ENCODE results near the gene PGLYRP4.

The PGLYRP4 gene, protein sequence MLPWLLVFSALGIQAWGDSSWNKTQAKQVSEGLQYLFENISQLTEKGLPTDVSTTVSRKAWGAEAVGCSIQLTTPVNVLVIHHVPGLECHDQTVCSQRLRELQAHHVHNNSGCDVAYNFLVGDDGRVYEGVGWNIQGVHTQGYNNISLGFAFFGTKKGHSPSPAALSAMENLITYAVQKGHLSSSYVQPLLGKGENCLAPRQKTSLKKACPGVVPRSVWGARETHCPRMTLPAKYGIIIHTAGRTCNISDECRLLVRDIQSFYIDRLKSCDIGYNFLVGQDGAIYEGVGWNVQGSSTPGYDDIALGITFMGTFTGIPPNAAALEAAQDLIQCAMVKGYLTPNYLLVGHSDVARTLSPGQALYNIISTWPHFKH

DNA sequence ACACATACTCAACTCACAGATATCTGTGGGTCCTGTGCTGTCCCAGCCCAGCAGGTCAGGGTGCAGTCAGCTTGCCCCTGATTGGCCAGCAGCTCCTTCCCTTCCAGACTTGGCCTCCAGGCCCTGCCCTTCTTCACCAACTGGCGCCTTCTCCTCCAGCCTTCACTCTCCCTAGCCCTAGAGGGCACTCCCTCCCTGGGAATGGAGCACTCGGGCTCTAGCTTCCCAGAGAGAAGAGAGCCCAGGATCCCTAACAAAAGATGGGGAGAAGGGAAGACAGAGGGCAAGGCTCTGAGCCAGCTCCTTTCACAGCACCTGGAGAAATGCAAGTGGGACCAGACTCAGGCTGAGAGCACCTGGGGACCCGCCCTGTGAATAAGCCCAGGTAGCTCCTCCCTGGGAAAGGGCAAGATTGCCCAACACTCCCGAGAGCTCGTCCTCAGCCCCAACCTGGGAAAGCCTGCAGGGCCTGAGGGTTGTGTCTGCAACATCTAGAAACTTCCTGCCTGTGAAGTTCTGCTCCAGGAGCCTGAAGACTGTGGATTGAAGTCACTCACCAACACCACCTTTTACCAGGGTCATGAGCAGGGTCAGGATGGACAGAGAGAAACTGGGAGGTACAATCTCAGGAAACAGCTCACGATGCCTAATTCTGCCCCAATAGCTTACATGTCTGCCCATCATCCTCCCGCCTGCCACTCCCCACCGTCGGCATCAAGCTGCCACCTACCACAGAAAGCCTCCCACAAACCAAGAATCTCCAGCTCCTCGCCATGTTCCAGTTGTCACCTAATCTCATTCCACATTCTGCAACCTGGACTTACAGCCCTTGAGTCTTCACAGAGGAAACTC lies at the start of gene PGLYRP4:
Gene PGLYRP4 (minus strand): TSS at position 331 of the 852 bp plus-strand sequence. CDS start 909 bp downstream, outside the sequence.
- in situ Hi-C loops (cut with MboI; ENCODE audit: low sequenced_read_pairs) = no loop called here
- Histone ChIP-seq H3K36me3 (replicated peaks) (no peaks in the 10 kb centered on the region), H3K4me3 (no peak within 1 kb of the TSS), H3K4me1 (no peaks in the 10 kb centered on the region), H3K27me3 (ENCODE audit: low read depth) (peaks cover 15% of the 10 kb centered on the region), H3K9me3 (no peaks in the 10 kb centered on the region)
- no peak for DNase-seq (ENCODE audit: low spot score in 2 of 2)

DNA sequence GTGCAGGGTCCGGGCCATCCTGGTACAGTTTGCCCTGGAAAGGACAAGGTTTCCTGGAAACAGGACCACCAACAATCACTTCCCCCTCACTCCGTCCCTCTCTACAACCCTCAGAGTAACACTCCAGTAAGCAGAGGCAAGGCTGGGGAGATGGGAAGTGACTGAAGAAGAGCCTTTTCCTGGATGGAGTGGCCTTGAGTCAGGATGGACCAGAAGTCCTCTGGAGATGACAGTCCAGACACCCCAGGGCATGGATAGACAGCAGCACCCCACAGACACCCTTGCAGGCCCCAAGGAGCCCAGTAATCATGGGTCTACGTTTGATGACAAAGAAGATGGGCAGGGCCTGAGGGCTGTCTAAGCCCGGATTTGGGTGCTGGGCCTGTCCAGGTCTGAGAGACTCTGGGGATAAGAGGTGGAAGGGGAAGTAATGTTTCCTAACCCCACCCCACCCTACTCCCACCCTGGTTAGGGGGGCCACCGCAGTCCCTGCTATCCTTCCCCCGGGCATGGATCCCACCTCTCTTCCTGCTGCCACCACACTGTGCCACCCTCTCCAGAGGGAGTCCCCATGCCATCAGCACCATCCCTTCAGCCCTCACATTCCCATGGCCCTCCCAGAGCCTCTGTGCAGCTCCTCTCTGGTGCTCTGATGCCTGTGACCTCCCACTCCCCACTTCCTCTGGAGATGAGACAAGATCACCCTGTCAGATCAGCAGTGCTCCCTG lies 49.4 kb upstream of the PGLYRP4 start:
- Histone ChIP-seq H3K4me1 (no peaks in the 10 kb centered on the region), H3K36me3 (replicated peaks) (no peaks in the 10 kb centered on the region), H3K9me3 (no peaks in the 10 kb centered on the region), H3K27me3 (ENCODE audit: low read depth) (peaks cover 11% of the 10 kb centered on the region; the same call in 1 of the 2 replicates), H3K4me3 (no peak overlapping the region)
- DNase-seq (ENCODE audit: low spot score in 2 of 2) = no peak
- in situ Hi-C loops (cut with MboI; ENCODE audit: low sequenced_read_pairs) = no loop called here

DNA sequence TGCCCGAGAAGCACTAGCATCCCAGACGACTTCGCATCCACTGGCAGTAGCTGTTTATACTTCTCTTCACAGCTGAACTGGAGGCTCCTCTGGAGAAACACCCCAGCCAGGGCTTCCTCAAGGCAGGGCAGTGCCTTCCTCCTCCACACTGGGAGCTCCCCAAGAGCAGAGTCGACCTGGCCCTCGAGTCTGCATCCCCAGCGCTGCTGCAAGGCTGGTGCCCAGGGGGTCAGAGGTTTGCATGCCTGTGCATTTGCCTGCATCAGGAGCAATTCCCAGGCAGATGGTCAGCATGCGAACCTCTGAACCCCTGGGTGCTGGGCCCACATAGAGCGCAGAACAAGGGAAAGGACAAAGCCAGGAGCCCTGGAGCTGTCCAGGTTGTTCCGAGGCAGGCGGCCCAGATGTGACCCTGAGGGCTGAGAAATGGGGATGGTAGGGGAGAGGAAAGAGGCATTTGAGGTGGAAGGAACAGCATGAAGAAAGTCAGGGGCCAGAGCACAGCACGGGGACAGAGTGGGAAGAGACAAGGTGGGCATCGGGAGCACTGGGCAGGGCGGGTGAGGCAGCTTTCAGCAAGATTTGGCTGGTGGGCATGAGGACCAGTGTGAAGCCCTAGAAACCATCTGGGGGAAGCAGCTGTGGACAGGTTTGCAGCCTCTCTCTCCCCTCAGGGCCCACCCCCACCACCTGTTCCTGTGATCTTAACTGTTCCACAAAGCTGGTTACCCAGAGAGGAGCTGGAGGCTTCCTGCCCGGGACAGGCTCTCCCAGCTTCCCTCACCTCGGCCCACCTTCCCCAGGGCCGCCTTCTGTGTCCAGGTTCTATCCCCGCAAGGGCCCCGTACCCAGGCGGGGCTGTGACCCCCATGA lies 48.6 kb upstream of the PGLYRP4 start:
- Histone ChIP-seq H3K9me3 (no peaks in the 10 kb centered on the region), H3K36me3 (replicated peaks) (no peaks in the 10 kb centered on the region), H3K4me1 (no peaks in the 10 kb centered on the region), H3K27me3 (ENCODE audit: low read depth) (peaks cover 11% of the 10 kb centered on the region; the same call in 1 of the 2 replicates), H3K4me3 (no peak overlapping the region)
- in situ Hi-C loops (cut with MboI; ENCODE audit: low sequenced_read_pairs) = no loop called here
- no peak for DNase-seq (ENCODE audit: low spot score in 2 of 2)

DNA sequence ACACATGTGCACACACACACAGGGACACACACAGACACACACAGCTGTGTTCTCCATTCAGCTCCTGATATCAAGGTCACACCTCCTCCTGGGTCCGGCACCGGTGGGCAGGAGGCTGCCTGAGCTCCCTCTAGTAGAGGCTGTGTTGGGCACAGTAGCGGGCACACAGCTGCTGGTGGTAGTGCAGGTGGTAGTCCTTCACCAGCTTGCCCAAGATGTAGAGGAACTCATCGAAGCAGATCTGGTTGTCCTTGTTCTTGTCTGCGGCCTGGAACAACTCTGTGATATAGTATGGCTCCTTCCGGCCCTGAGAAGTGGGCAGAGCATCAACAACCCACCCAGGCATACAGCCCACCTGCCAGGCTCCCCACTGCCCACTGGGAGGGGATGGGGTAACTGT lies 47.8 kb upstream of the PGLYRP4 start:
- Histone ChIP-seq H3K36me3 (replicated peaks) (no peaks in the 10 kb centered on the region), H3K9me3 (no peaks in the 10 kb centered on the region), H3K4me3 (no peak overlapping the region), H3K4me1 (no peaks in the 10 kb centered on the region), H3K27me3 (ENCODE audit: low read depth) (peaks cover 5% of the 10 kb centered on the region; the same call in 1 of the 2 replicates)
- DNase-seq (ENCODE audit: low spot score in 2 of 2) = no peak
- in situ Hi-C loops (cut with MboI; ENCODE audit: low sequenced_read_pairs) = no loop called here

DNA sequence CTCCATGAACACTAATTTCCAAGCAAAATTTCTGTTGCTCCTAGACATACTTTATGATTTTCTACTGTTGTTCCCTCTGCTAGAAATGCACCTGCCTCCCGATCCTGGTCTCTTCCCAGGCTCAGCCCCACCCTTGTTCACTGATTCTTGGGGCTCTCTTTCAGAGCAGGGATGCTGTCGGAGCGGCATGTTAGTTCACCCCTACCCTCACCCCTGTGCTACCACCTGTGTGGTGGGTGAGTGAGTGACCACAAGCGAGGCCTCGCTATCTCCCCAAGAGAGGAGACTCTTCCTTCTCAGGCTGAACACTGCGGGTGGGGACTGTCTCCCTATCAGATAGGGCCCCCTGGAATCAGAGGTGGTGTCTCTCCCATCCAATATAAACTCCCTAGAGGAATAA lies 47.1 kb upstream of the PGLYRP4 start:
- Histone ChIP-seq H3K9me3 (no peaks in the 10 kb centered on the region), H3K4me3 (no peak overlapping the region), H3K4me1 (no peaks in the 10 kb centered on the region), H3K27me3 (ENCODE audit: low read depth) (peaks cover 5% of the 10 kb centered on the region; the same call in 1 of the 2 replicates), H3K36me3 (replicated peaks) (no peaks in the 10 kb centered on the region)
- no peak for DNase-seq (ENCODE audit: low spot score in 2 of 2)
- in situ Hi-C loops (cut with MboI; ENCODE audit: low sequenced_read_pairs) = no loop called here

DNA sequence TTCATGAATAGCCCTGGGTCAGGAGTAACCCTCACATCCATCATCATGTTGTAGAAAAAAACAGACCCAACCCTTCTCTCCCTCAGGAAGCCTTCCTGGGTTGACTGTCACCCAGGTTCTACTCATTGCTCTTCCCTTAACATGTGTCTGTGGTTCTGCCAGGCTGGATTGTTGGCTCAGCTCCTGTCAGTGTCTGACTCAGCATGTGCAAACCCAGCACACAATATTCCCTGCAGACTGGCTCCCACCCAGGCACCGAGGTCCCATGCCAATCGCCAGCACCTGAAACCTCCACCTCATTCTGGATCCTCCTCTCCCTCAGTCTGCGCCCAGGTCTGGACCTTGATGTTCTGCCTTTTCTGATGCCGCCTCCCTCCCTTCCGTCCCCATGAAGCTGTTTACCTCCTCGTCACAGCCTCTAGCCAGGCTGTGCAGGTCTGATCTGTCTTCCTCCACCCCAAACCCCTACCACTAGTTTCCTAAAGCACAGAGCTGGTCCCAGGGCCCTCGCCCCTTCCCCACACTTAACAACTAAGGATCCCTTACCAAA lies 46.6 kb upstream of the PGLYRP4 start:
- DNase-seq (ENCODE audit: low spot score in 2 of 2) = no peak
- in situ Hi-C loops (cut with MboI; ENCODE audit: low sequenced_read_pairs) = no loop called here
- Histone ChIP-seq H3K27me3 (ENCODE audit: low read depth) (peaks cover 5% of the 10 kb centered on the region; the same call in 1 of the 2 replicates), H3K36me3 (replicated peaks) (no peaks in the 10 kb centered on the region), H3K9me3 (no peaks in the 10 kb centered on the region), H3K4me1 (no peaks in the 10 kb centered on the region), H3K4me3 (no peak overlapping the region)

DNA sequence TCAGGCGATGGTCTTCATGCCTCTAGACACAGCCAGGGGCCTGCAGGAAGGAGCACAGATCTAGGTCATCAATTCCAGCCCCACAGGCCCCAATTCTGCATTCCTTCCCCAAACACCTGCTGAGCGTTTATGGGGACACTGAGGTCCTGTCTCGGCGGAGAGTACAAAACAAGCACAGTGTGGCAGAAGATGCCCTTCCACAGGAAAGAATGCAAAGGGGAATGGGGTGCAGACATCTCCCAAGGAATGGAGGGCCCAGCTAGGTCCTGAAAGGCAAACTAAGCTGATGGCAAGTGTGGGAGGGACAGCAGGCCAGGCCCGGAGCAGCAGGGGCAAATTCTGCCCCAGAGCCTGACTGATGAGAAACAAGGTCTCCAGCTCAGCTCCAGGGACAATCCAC lies 45.8 kb upstream of the PGLYRP4 start:
- H3K36me3 ChIP-seq (replicated peaks) = no peaks in the 10 kb centered on the region
- DNase-seq (ENCODE audit: low spot score in 2 of 2) = no peak
- H3K4me1 ChIP-seq = no peaks in the 10 kb centered on the region
- peaks cover 5% of the 10 kb centered on the region; the same call in 1 of the 2 replicates for H3K27me3 ChIP-seq (ENCODE audit: low read depth)
- H3K4me3 ChIP-seq = no peak overlapping the region
- in situ Hi-C loops (cut with MboI; ENCODE audit: low sequenced_read_pairs) = no loop called here
- no peaks in the 10 kb centered on the region for H3K9me3 ChIP-seq

DNA sequence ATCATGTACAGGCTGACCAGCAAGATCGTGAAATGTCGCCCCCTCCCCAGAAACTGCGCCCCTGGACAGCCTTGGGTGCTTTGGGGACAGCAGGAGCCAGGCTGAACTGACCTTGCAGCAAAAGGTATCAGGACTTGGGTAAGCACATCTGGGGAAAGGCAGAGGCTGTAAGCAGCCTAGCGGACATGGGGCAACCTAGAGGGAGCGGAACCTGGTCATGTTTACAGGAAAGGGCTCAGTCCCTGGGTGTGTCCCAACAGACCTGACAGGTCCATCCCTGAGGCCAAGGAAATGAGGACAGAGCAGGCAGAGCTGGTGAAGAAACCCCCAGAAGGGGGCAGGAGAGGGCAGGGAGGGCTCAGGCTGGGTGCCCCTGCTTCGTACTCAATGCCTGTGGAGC lies 45.3 kb upstream of the PGLYRP4 start:
- in situ Hi-C loops (cut with MboI; ENCODE audit: low sequenced_read_pairs) = no loop called here

DNA sequence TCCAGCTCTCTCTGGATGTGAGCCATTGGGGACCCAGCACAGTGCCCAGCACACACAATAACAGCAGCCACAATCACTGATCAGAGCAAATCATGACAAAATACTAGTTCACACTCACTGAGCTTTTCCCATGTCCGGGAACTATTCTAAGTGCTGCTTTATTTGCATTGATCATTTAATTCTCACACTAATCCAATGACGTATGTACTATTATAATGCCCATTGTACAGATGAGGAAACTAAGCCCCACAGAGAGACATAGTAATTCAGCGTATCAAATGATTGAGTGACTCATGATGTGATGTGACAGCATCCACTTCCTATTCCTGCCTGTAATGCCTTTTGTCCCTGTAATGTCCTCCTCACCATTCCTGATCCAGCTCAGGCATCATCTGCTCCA lies 44.2 kb upstream of the PGLYRP4 start:
- in situ Hi-C loops (cut with MboI; ENCODE audit: low sequenced_read_pairs) = no loop called here
- DNase-seq (ENCODE audit: low spot score in 2 of 2) = no peak
- H3K36me3 ChIP-seq (replicated peaks) = no peaks in the 10 kb centered on the region
- H3K27me3 ChIP-seq (ENCODE audit: low read depth) = peaks cover 5% of the 10 kb centered on the region; the same call in 1 of the 2 replicates
- H3K4me1 ChIP-seq = no peaks in the 10 kb centered on the region
- H3K4me3 ChIP-seq = no peak overlapping the region
- no peaks in the 10 kb centered on the region for H3K9me3 ChIP-seq

More for the DNA sequence above, 45.3 kb upstream of the PGLYRP4 start:
- H3K27me3 ChIP-seq (ENCODE audit: low read depth) = peaks cover 5% of the 10 kb centered on the region; the same call in 1 of the 2 replicates
- H3K36me3 ChIP-seq (replicated peaks) = no peaks in the 10 kb centered on the region
- DNase-seq (ENCODE audit: low spot score in 2 of 2) = no peak
- H3K4me3 ChIP-seq = no peak overlapping the region
- no peaks in the 10 kb centered on the region for H3K4me1 ChIP-seq
- no peaks in the 10 kb centered on the region for H3K9me3 ChIP-seq

DNA sequence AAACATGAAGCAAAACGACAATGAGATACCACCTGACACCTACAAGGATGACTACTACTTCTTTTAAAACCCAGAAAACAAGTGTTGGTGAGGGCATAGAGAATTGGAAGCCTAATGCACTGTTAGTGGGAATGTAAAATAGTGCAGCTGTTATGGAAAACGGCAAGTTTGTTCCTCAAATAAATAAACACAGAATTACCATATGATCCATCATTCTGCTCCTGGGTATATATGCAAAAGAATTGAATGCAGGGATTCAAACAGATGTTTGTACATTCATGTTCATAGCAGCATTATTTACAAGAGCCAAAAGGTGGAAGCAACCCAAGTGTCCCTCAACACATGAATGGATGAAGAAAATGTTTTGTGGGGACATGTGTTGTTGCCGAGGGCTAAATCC lies 43.6 kb upstream of the PGLYRP4 start:
- in situ Hi-C loops (cut with MboI; ENCODE audit: low sequenced_read_pairs) = no loop called here
- DNase-seq (ENCODE audit: low spot score in 2 of 2) = no peak
- 0 out of 2 replicates have a peak, but pooled peaks cover 5% of the 10 kb centered on the region for H3K27me3 ChIP-seq (ENCODE audit: low read depth)
- H3K36me3 ChIP-seq (replicated peaks) = no peaks in the 10 kb centered on the region
- no peak overlapping the region for H3K4me3 ChIP-seq
- no peaks in the 10 kb centered on the region for H3K4me1 ChIP-seq
- no peaks in the 10 kb centered on the region for H3K9me3 ChIP-seq

DNA sequence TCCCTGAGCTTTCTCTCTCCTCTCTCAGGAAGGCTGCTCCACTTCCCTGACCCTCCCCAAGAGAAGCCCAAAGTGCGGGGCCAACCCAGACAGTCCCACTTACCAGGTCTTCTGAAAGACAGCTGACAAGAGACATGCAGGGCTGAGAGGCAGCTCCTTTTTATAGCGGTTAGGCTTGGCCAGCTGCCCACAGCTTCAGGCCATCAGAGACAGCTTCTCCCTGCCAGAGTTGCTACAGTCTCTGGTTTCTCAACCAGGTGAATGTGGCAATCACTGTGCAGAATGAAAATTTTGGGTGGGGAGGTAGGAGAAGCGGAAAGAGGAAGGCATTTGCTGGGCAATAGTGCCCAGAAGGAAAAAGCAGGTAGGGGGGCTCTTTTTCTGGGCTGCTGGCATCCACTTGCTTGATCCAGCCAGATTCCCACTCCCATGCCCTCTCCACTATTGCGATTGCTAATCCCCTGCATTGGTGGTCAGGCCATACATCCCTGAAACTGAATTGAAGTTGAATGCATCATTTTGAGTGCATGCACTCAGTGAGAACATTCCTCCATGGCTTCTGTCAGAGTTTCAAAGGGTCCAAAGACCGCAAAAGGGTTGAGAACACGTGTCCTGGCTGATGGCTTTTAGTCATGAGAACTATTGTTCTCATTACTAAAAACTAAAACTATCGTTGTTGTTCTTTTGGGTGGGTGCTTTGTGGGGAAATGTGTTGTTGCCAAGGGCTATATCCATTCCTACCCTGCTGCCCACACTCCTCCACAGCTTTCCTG lies 42.5 kb upstream of the PGLYRP4 start, which contains the start of gene S100A8:
Gene S100A8 (minus strand): TSS at position 136 of the 773 bp plus-strand sequence. CDS start 538 bp downstream, outside the sequence.
- Histone ChIP-seq H3K27me3 (ENCODE audit: low read depth) (0 out of 2 replicates have a peak, but pooled peaks cover under 1% of the 10 kb centered on the region), H3K4me3 (no peak within 1 kb of the TSS), H3K4me1 (no peaks in the 10 kb centered on the region), H3K9me3 (no peaks in the 10 kb centered on the region), H3K36me3 (replicated peaks) (no peaks in the 10 kb centered on the region)
- in situ Hi-C loops (cut with MboI; ENCODE audit: low sequenced_read_pairs) = no loop called here
- DNase-seq (ENCODE audit: low spot score in 2 of 2) = no peak
